PC-9 (cell line): Measurements from ENCODE around the gene LETMD1.

Experiments
- CTCF ChIP-seq: fragments of 200-600 bp; sonication (generic); conservative IDR thresholded peaks from 2 replicates; pipeline ENCODE4 v1.6.1; 2017; ENCODE audit warnings: mixed run types, antibody characterized with exemption, mild to moderate bottlenecking, moderate library complexity
- EZH2 ChIP-seq: fragments of 200-600 bp; sonication (generic); IDR thresholded peaks from 2 replicates; pipeline ENCODE4 v1.8.0; 2017; ENCODE audit warnings: antibody characterized with exemption, low read depth

GRCh38 chr12:51013441-51013840, 34.7 kb upstream of the LETMD1 start:
- TF ChIP-seq CTCF: no peak
- no peak for TF ChIP-seq EZH2
